ENCODE results near the gene COLGALT1.

- TF ChIP-seq CTCF (IDR thresholded peaks at IDR 0.05) (no peak), EP300 (IDR thresholded peaks at IDR 0.05) (no peak)
These were observed 26.8 kb upstream of the COLGALT1 start for GRCh38 chr19:17528610-17529009.
